Measurements from ENCODE around the gene HLX. TPM values are rescaled to one million over a fixed set of nuclear protein-coding genes. Genes with fewer than 3 reads are reported as not detected.

Gene HLX
- total RNA-seq, 2 donors from 2014 or later, result 3.1 to 12.3 TPM

- DNase-seq, result no peak
- ATAC-seq, result no peak
- intact Hi-C loops (cut with DNase I, micrococcal nuclease), result no loop called here
Observed at GRCh38 chr1:220917101-220917500, 37.9 kb downstream of the HLX start.

- intact Hi-C loops (cut with DNase I, micrococcal nuclease), result no loop called here
- DNase-seq, result no peak
- ATAC-seq, result no peak
Observed at GRCh38 chr1:220917535-220918209, 38.4 kb downstream of the HLX start.

- intact Hi-C loops (cut with DNase I, micrococcal nuclease), result no loop called here
- ATAC-seq (no peak), DNase-seq (no peak)
Observed at GRCh38 chr1:220918285-220918951, 39.2 kb downstream of the HLX start.

GRCh38 chr1:220920967-220921366, 41.7 kb downstream of the HLX start:
- no peak for ATAC-seq
- intact Hi-C loops (cut with DNase I, micrococcal nuclease), result no loop called here
- no peak for DNase-seq

- intact Hi-C loops (cut with DNase I, micrococcal nuclease), result no loop called here
- ATAC-seq, result no peak
- no peak for DNase-seq
Observed at GRCh38 chr1:220921498-220921897, 42.3 kb downstream of the HLX start.

GRCh38 chr1:220921971-220922635, 42.9 kb downstream of the HLX start:
- DNase-seq (no peak), ATAC-seq (no peak)
- intact Hi-C loops (cut with DNase I, micrococcal nuclease), result no loop called here

GRCh38 chr1:220922951-220923350, 43.7 kb downstream of the HLX start:
- ATAC-seq (no peak), DNase-seq (no peak)
- intact Hi-C loops (cut with DNase I, micrococcal nuclease), result no loop called here

GRCh38 chr1:220924331-220924970, 45.2 kb downstream of the HLX start:
- no peak for DNase-seq
- intact Hi-C loops (cut with DNase I, micrococcal nuclease), result no loop called here
- ATAC-seq, result no peak

GRCh38 chr1:220925707-220926106, 46.5 kb downstream of the HLX start:
- intact Hi-C loops (cut with DNase I, micrococcal nuclease), result no loop called here
- ATAC-seq, result no peak
- no peak for DNase-seq

GRCh38 chr1:220926146-220926545, 46.9 kb downstream of the HLX start:
- ATAC-seq, result no peak
- intact Hi-C loops (cut with DNase I, micrococcal nuclease), result no loop called here
- no peak for DNase-seq

- DNase-seq (no peak), ATAC-seq (no peak)
- intact Hi-C loops (cut with DNase I, micrococcal nuclease), result no loop called here
Observed at GRCh38 chr1:220927442-220927841, 48.2 kb downstream of the HLX start.

- ATAC-seq, result no peak
- intact Hi-C loops (cut with DNase I, micrococcal nuclease), result no loop called here
- DNase-seq, result no peak
Observed at GRCh38 chr1:220928320-220928719, 49.1 kb downstream of the HLX start.

GRCh38 chr1:220928725-220929300, 49.6 kb downstream of the HLX start:
- ATAC-seq, result no peak
- intact Hi-C loops (cut with DNase I, micrococcal nuclease), result no loop called here
- no peak for DNase-seq

GRCh38 chr1:220929304-220929703, 50.1 kb downstream of the HLX start:
- no peak for ATAC-seq
- intact Hi-C loops (cut with DNase I, micrococcal nuclease), result no loop called here

More at GRCh38 chr1:220929304-220929703, 50.1 kb downstream of the HLX start:
- DNase-seq, result no peak

Other genes starting within 250 kb of the HLX start
- 10 to 100 TPM; 65.8 to 91.6 TPM for gene C1orf115, start 189.1 kb upstream of the HLX start, total RNA-seq
- gene MTARC2, start 131.1 kb upstream of the HLX start, total RNA-seq, result 10 to 100 TPM; 36.2 to 40.0 TPM
- 10 to 100 TPM; 27.3 to 35.2 TPM for gene MTARC1, start 92.5 kb upstream of the HLX start, total RNA-seq